Measurements from ENCODE around the gene TRAM2. TPM values are rescaled to one million over a fixed set of nuclear protein-coding genes. Genes with fewer than 3 reads are reported as not detected.

Gene TRAM2
- total RNA-seq, 1 experiment from 2014 or later, result 9.9 TPM

- H3K4me3 Mint-ChIP-seq (ENCODE audit: unreplicated experiment), result no peak overlapping the region
- H3K36me3 Mint-ChIP-seq (ENCODE audit: insufficient read depth, unreplicated experiment), result peaks cover 6% of the 10 kb centered on the region
- peaks cover 31% of the 10 kb centered on the region for H3K4me1 Mint-ChIP-seq (ENCODE audit: insufficient read depth, unreplicated experiment)
- DNase-seq (ENCODE audit: unreplicated experiment), result peak; percentile 63
- intact Hi-C loops (cut with micrococcal nuclease), result loop anchor here (5.0 to 10.0 kb wide), 3 partner anchors 67 to 310 kb away; partner anchors contain the start of gene MCM3
- no TSS peak for BruUV-seq (replicated peaks)
- TF ChIP-seq CTCF (IDR thresholded peaks at IDR 0.05; ENCODE audit: unreplicated experiment), result no peak
- H3K27ac Mint-ChIP-seq (ENCODE audit: low read depth, unreplicated experiment), result peak overlapping the region; percentile 55
- H3K9me3 Mint-ChIP-seq (ENCODE audit: unreplicated experiment), result no peaks in the 10 kb centered on the region
- ChIA-PET POLR2A (interaction anchor here (0.6 to 3.0 kb wide), 8 partner anchors 12 to 719 kb away, joined by 3 to 11 read pairs (median 4); partner anchors contain the start of genes EFHC1 and TRAM2), CTCF (interaction anchor here (0.6 to 7.7 kb wide), 8 partner anchors 30 to 195 kb away, joined by 3 to 74 read pairs (median 4); partner anchors contain the start of gene EFHC1)
- no peaks in the 10 kb centered on the region for H3K27me3 Mint-ChIP-seq (ENCODE audit: insufficient read depth, unreplicated experiment)
These were observed 18.3 kb upstream of the TRAM2 start for GRCh38 chr6:52595000-52595795.

- Mint-ChIP-seq H3K9me3 (ENCODE audit: unreplicated experiment) (no peaks in the 10 kb centered on the region), H3K27ac (ENCODE audit: low read depth, unreplicated experiment) (peak overlapping the region; percentile 55), H3K4me1 (ENCODE audit: insufficient read depth, unreplicated experiment) (peaks cover 31% of the 10 kb centered on the region), H3K36me3 (ENCODE audit: insufficient read depth, unreplicated experiment) (peaks cover 6% of the 10 kb centered on the region), H3K27me3 (ENCODE audit: insufficient read depth, unreplicated experiment) (no peaks in the 10 kb centered on the region), H3K4me3 (ENCODE audit: unreplicated experiment) (no peak overlapping the region)
- intact Hi-C loops (cut with micrococcal nuclease), result loop anchor here (10.0 kb wide), 1 partner anchor 309 kb away; the partner anchor contains the start of gene MCM3
- POLR2A ChIA-PET, result interaction anchor here (0.6 to 3.0 kb wide), 8 partner anchors 8 to 174 kb away, joined by 3 to 11 read pairs (median 4); partner anchors contain the start of genes EFHC1 and TRAM2
- no peak for TF ChIP-seq CTCF (IDR thresholded peaks at IDR 0.05; ENCODE audit: unreplicated experiment)
- CTCF ChIA-PET, result interaction anchor here (0.6 to 7.7 kb wide), 8 partner anchors 13 to 469 kb away, joined by 3 to 74 read pairs (median 4); partner anchors contain the start of gene EFHC1
- DNase-seq (ENCODE audit: unreplicated experiment), result no peak
- BruUV-seq (replicated peaks), result no TSS peak
These were observed 17.4 kb upstream of the TRAM2 start for GRCh38 chr6:52594221-52594620.

GRCh38 chr6:52591832-52592231, 15.0 kb upstream of the TRAM2 start:
- ChIA-PET CTCF (interaction anchor here (0.5 to 7.7 kb wide), 9 partner anchors 15 to 1543 kb away, joined by 3 to 74 read pairs (median 3); partner anchors contain the start of genes EFHC1 and TRAM2), POLR2A (interaction anchor here (1.5 kb wide), 1 partner anchor 176 kb away, joined by 4 read pairs; no protein-coding TSS in a partner anchor)
- no peak for TF ChIP-seq CTCF (IDR thresholded peaks at IDR 0.05; ENCODE audit: unreplicated experiment)
- no peak for DNase-seq (ENCODE audit: unreplicated experiment)
- Mint-ChIP-seq H3K4me3 (ENCODE audit: unreplicated experiment) (no peak overlapping the region), H3K36me3 (ENCODE audit: insufficient read depth, unreplicated experiment) (peaks cover 6% of the 10 kb centered on the region), H3K4me1 (ENCODE audit: insufficient read depth, unreplicated experiment) (peaks cover 29% of the 10 kb centered on the region), H3K27me3 (ENCODE audit: insufficient read depth, unreplicated experiment) (no peaks in the 10 kb centered on the region), H3K27ac (ENCODE audit: low read depth, unreplicated experiment) (no peak overlapping the region), H3K9me3 (ENCODE audit: unreplicated experiment) (no peaks in the 10 kb centered on the region)
- intact Hi-C loops (cut with micrococcal nuclease), result loop anchor here (10.0 kb wide), 1 partner anchor 307 kb away; the partner anchor contains the start of gene MCM3
- BruUV-seq (replicated peaks), result no TSS peak
